OCI-LY3 (cell line): ENCODE measurements around the gene C20orf202.

ENCODE experiments used
- H2AFZ ChIP-seq: fragments of 200-600, 300-600 bp; shearing (Covaris generic); 2 replicates; pipeline ENCODE4 v1.6.0; 2014; ENCODE audit warnings: antibody characterized with exemption, low read depth, low read length
- H3K27ac ChIP-seq: fragments of 200-600, 300-600 bp; sonication (generic); 2 replicates; pipeline ENCODE4 v1.5.1; 2014; ENCODE audit warnings: mild to moderate bottlenecking, low read length, moderate library complexity, mixed read lengths
- H3K27me3 ChIP-seq: fragments of 200-600, 300-600 bp; sonication (generic); 2 replicates; pipeline ENCODE4 v1.6.1; 2014; ENCODE audit warnings: low read depth, low read length, mixed read lengths
- H3K36me3 ChIP-seq: fragments of 200-600, 300-600 bp; sonication (generic); replicated peaks from 2 replicates; pipeline ENCODE3; 2014; ENCODE audit warnings: low read depth, low read length, mixed read lengths
- H3K4me1 ChIP-seq: fragments of 300-600, 200-600 bp; sonication (generic); 2 replicates; pipeline ENCODE4 v1.6.1; 2014; ENCODE audit warnings: low read length, mixed read lengths
- H3K4me2 ChIP-seq: fragments of 200-600, 300-600 bp; sonication (generic); 2 replicates; pipeline ENCODE4 v1.6.1; 2014; ENCODE audit warnings: low read length, mixed read lengths
- H3K4me3 ChIP-seq: fragments of 300-600, 200-600 bp; sonication (generic); 2 replicates; pipeline ENCODE4 v1.5.1; 2014; ENCODE audit warnings: antibody characterized with exemption, mild to moderate bottlenecking, low read length, moderate library complexity
- H3K79me2 ChIP-seq: fragments of 300-600, 200-600 bp; shearing (Covaris generic); 2 replicates; pipeline ENCODE4 v1.6.1; 2014; ENCODE audit warnings: mild to moderate bottlenecking, low read length, mixed read lengths
- H3K9ac ChIP-seq: fragments of 300-600, 200-600 bp; shearing (Covaris generic); 2 replicates; pipeline ENCODE4 v1.6.0; 2014; ENCODE audit warnings: mild to moderate bottlenecking, low read length, moderate library complexity
- H3K9me3 ChIP-seq: fragments of 200-600, 300-600 bp; shearing (Covaris generic); 2 replicates; pipeline ENCODE4 v1.6.1; 2014; ENCODE audit warnings: low read length, mixed read lengths; ENCODE audit not compliant: insufficient read depth
- H4K20me1 ChIP-seq: fragments of 200-600, 300-600 bp; sonication (generic); 2 replicates; pipeline ENCODE4 v1.6.1; 2016; ENCODE audit warnings: low read length, mixed read lengths; ENCODE audit not compliant: insufficient read depth
- CTCF ChIP-seq: fragments of 200-600, 300-600 bp; sonication (generic); IDR thresholded peaks from 2 replicates; pipeline ENCODE4 v1.5.1; 2014; ENCODE audit warnings: antibody characterized with exemption, low read length, low read depth
- EZH2phosphoT487 ChIP-seq: fragments of 200-600 bp; shearing (Covaris generic); IDR thresholded peaks from 2 replicates; pipeline ENCODE4 v1.6.1; 2018; ENCODE audit warnings: antibody characterized with exemption, mixed run types, low read depth

Gene C20orf202

GRCh38 chr20:1199212-1199873 is 3.9 kb upstream of the C20orf202 start:
- no peak overlapping the region for H2AFZ ChIP-seq
- H3K27ac ChIP-seq = no peak overlapping the region

GRCh38 chr20:1199964-1200363 is 3.3 kb upstream of the C20orf202 start:
- Histone ChIP-seq H3K27me3 (peaks cover 3% of the 10 kb centered on the region; the same call in 1 of the 2 replicates), H2AFZ (no peak overlapping the region)
- TF ChIP-seq CTCF (no peak), EZH2phosphoT487 (no peak)

More at GRCh38 chr20:1199212-1199873, 3.9 kb upstream of the C20orf202 start:
- no peaks in the 10 kb centered on the region for H3K9me3 ChIP-seq
- H3K4me3 ChIP-seq = no peak overlapping the region
- H3K36me3 ChIP-seq = no peaks in the 10 kb centered on the region
- H3K9ac ChIP-seq = no peak overlapping the region
- no peaks in the 10 kb centered on the region for H3K4me1 ChIP-seq
- H3K79me2 ChIP-seq = no peaks in the 10 kb centered on the region
- no peaks in the 10 kb centered on the region for H4K20me1 ChIP-seq
- no peak overlapping the region for H3K4me2 ChIP-seq
- TF ChIP-seq EZH2phosphoT487 (no peak), CTCF (no peak)
- peaks cover 3% of the 10 kb centered on the region; the same call in 1 of the 2 replicates for H3K27me3 ChIP-seq

GRCh38 chr20:1203630-1204029 is 376 bp downstream of the C20orf202 start:
- TF ChIP-seq CTCF (no peak), EZH2phosphoT487 (no peak)
- Histone ChIP-seq H3K9ac (no peak overlapping the region), H3K4me2 (no peak overlapping the region), H4K20me1 (no peaks in the 10 kb centered on the region), H3K36me3 (no peaks in the 10 kb centered on the region), H3K9me3 (no peaks in the 10 kb centered on the region), H3K4me1 (no peaks in the 10 kb centered on the region), H3K79me2 (no peaks in the 10 kb centered on the region), H2AFZ (no peak overlapping the region), H3K4me3 (no peak overlapping the region), H3K27me3 (peaks cover 7% of the 10 kb centered on the region), H3K27ac (no peak overlapping the region)

More at GRCh38 chr20:1199964-1200363, 3.3 kb upstream of the C20orf202 start:
- Histone ChIP-seq H4K20me1 (no peaks in the 10 kb centered on the region), H3K79me2 (no peaks in the 10 kb centered on the region), H3K27ac (no peak overlapping the region), H3K36me3 (no peaks in the 10 kb centered on the region), H3K4me2 (no peak overlapping the region), H3K4me1 (no peaks in the 10 kb centered on the region), H3K9me3 (no peaks in the 10 kb centered on the region), H3K4me3 (no peak overlapping the region), H3K9ac (no peak overlapping the region)

GRCh38 chr20:1204113-1204512 is 859 bp downstream of the C20orf202 start:
- no peak overlapping the region for H3K4me2 ChIP-seq
- TF ChIP-seq EZH2phosphoT487 (no peak), CTCF (no peak)
- no peaks in the 10 kb centered on the region for H4K20me1 ChIP-seq
- H3K27ac ChIP-seq = no peak overlapping the region
- H3K27me3 ChIP-seq = peaks cover 10% of the 10 kb centered on the region
- no peaks in the 10 kb centered on the region for H3K36me3 ChIP-seq
- H2AFZ ChIP-seq = no peak overlapping the region
- H3K79me2 ChIP-seq = no peaks in the 10 kb centered on the region
- no peaks in the 10 kb centered on the region for H3K4me1 ChIP-seq
- no peaks in the 10 kb centered on the region for H3K9me3 ChIP-seq
- H3K9ac ChIP-seq = no peak overlapping the region
- H3K4me3 ChIP-seq = no peak overlapping the region
